Suprapubic skin (tissue), 4 donors: ENCODE results near the gene FBRS. TPM values are rescaled to one million over a fixed set of nuclear protein-coding genes. Genes with fewer than 3 reads are reported as not detected.

ENCODE experiments used
- DNase-seq, 2 donors: peaks; one replicate each; pipeline ENCODE4 v3.0.0-alpha.2; 2019; ENCODE audit warnings: low spot score in 2 of 2
- H3K27ac ChIP-seq: fragments of 200-600 bp; sonication (generic); one replicate; pipeline ENCODE4 v1.5.1; 2019
- H3K27me3 ChIP-seq: fragments of 200-600 bp; sonication (generic); one replicate; pipeline ENCODE4 v1.5.1; 2019
- H3K36me3 ChIP-seq: fragments of 200-600 bp; sonication (generic); one replicate; pipeline ENCODE4 v1.5.1; 2019
- H3K4me1 ChIP-seq: fragments of 200-600 bp; sonication (generic); one replicate; pipeline ENCODE4 v1.5.1; 2019
- H3K4me3 ChIP-seq: fragments of 200-600 bp; sonication (generic); one replicate; pipeline ENCODE4 v1.5.1; 2019; ENCODE audit warnings: mild to moderate bottlenecking
- H3K9me3 ChIP-seq: fragments of 200-600 bp; sonication (generic); one replicate; pipeline ENCODE4 v1.5.1; 2019
- EP300 ChIP-seq: sonication (generic); formaldehyde crosslinking; IDR thresholded peaks from one replicate; pipeline ENCODE4 v1.6.1; 2017; ENCODE audit warnings: antibody characterized with exemption
- POLR2A ChIP-seq, 2 donors: fragments of 450-650 bp; IDR thresholded peaks; one replicate each; pipeline ENCODE4 v1.6.1; 2017; ENCODE audit warnings: antibody characterized with exemption in 2 of 2, mild to moderate bottlenecking in 2 of 2, moderate library complexity in 2 of 2
- POLR2AphosphoS5 ChIP-seq, 3 donors: sonication (generic); formaldehyde crosslinking; IDR thresholded peaks; one replicate each; pipeline ENCODE4 v1.6.1; 2017; ENCODE audit warnings: antibody characterized with exemption in 3 of 3
- WGBS: methylation state at CpG from one replicate; pipeline ENCODE4 v1.1.5; 2018; 5-methylcytosine and 5-hydroxymethylcytosine counted together
- total RNA-seq, 4 donors: library from RNA; depleted of rRNA; stranded (reverse); fragments of >200 nt; gene quantifications; one replicate each; pipeline ENCODE4 v1.1.0, GENCODE V29; 2016
- TF ChIP-seq, protein P1 (sequence below), 2 donors: fragments of 200-600 bp in 1 of 2; fragments of 450-650 bp in 1 of 2; sonication (generic) in 1 of 2; IDR thresholded peaks; one replicate each; pipeline ENCODE4 v1.5.1; 2016 to 2019; ENCODE audit warnings: antibody characterized with exemption in 2 of 2, mild to moderate bottlenecking in 1 of 2, moderate library complexity in 1 of 2

FBRS gene
- total RNA-seq, 4 donors from 2014 or later, result 64.5 to 81.3 (median 73.1) TPM

- no peaks in the 10 kb centered on the region for H3K4me1 ChIP-seq
- peaks cover 99% of the 10 kb centered on the region for H3K36me3 ChIP-seq
- H3K27ac ChIP-seq, result no peak overlapping the region
- no peak for TF ChIP-seq POLR2AphosphoS5 (IDR thresholded peaks at IDR 0.05)
- TF ChIP-seq EP300, result no peak
- TF ChIP-seq, protein P1, sequence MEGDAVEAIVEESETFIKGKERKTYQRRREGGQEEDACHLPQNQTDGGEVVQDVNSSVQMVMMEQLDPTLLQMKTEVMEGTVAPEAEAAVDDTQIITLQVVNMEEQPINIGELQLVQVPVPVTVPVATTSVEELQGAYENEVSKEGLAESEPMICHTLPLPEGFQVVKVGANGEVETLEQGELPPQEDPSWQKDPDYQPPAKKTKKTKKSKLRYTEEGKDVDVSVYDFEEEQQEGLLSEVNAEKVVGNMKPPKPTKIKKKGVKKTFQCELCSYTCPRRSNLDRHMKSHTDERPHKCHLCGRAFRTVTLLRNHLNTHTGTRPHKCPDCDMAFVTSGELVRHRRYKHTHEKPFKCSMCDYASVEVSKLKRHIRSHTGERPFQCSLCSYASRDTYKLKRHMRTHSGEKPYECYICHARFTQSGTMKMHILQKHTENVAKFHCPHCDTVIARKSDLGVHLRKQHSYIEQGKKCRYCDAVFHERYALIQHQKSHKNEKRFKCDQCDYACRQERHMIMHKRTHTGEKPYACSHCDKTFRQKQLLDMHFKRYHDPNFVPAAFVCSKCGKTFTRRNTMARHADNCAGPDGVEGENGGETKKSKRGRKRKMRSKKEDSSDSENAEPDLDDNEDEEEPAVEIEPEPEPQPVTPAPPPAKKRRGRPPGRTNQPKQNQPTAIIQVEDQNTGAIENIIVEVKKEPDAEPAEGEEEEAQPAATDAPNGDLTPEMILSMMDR (IDR thresholded peaks at IDR 0.05), result no peak
- TF ChIP-seq POLR2A (IDR thresholded peaks at IDR 0.05), result no peak
- H3K4me3 ChIP-seq, result no peak overlapping the region
- no peaks in the 10 kb centered on the region for H3K9me3 ChIP-seq
- H3K27me3 ChIP-seq, result no peaks in the 10 kb centered on the region
- DNase-seq, result no peak
- WGBS, result 100% methylated on average over 1 of the region's 1 CpG
Measured at GRCh38 chr16:30711712-30712111, 53.5 kb downstream of the FBRS start.

GRCh38 chr16:30715750-30716445 lies 57.7 kb downstream of the FBRS start:
- WGBS, result 87% methylated on average over 17 of the region's 17 CpGs
- no peaks in the 10 kb centered on the region for H3K4me1 ChIP-seq
- H3K36me3 ChIP-seq, result peaks cover 97% of the 10 kb centered on the region
- H3K9me3 ChIP-seq, result no peaks in the 10 kb centered on the region
- no peak for DNase-seq
- H3K27me3 ChIP-seq, result no peaks in the 10 kb centered on the region
- TF ChIP-seq, protein P1 (IDR thresholded peaks at IDR 0.05), result no peak
- TF ChIP-seq POLR2AphosphoS5 (IDR thresholded peaks at IDR 0.05) (no peak), POLR2A (IDR thresholded peaks at IDR 0.05) (no peak), EP300 (no peak)
- no peak overlapping the region for H3K27ac ChIP-seq
- no peak overlapping the region for H3K4me3 ChIP-seq

GRCh38 chr16:30720086-30720485 lies 61.9 kb downstream of the FBRS start:
- WGBS, result 93% methylated on average over 11 of the region's 11 CpGs
- H3K9me3 ChIP-seq, result no peaks in the 10 kb centered on the region
- H3K27ac ChIP-seq, result no peak overlapping the region
- H3K4me3 ChIP-seq, result no peak overlapping the region
- no peak for DNase-seq
- H3K36me3 ChIP-seq, result peaks cover 97% of the 10 kb centered on the region
- H3K27me3 ChIP-seq, result no peaks in the 10 kb centered on the region
- TF ChIP-seq POLR2A (IDR thresholded peaks at IDR 0.05) (no peak), EP300 (no peak), POLR2AphosphoS5 (IDR thresholded peaks at IDR 0.05) (no peak)
- TF ChIP-seq, protein P1 (IDR thresholded peaks at IDR 0.05), result no peak
- no peaks in the 10 kb centered on the region for H3K4me1 ChIP-seq

Other genes starting within 250 kb of the FBRS start
- 10 to 100 TPM; 17.2 to 26.0 (median 20.0) TPM for gene DCTPP1, start 228.4 kb upstream of the FBRS start, total RNA-seq
- 10 to 100 TPM; 16.8 to 26.2 (median 22.2) TPM for gene SEPHS2, start 212.6 kb upstream of the FBRS start, total RNA-seq
- 1 to 10 TPM in 2 of 4 donors, under 1 TPM in 2; 0.47 to 4.3 (median 1.9) TPM for gene ITGAL, start 185.7 kb upstream of the FBRS start, total RNA-seq
- 10 to 100 TPM; 30.5 to 41.3 (median 36.6) TPM for gene ZNF768, start 131.9 kb upstream of the FBRS start, total RNA-seq
- gene ZNF747, start 123.6 kb upstream of the FBRS start, total RNA-seq, result 10 to 100 TPM in 3 of 4 donors, 1 to 10 TPM in 1; 9.4 to 15.4 (median 11.5) TPM
- gene ZNF764, start 100.1 kb upstream of the FBRS start, total RNA-seq, result 10 to 100 TPM in 1 of 4 donors, 1 to 10 TPM in 3; 5.5 to 10.5 (median 8.7) TPM
- 10 to 100 TPM in 3 of 4 donors, 1 to 10 TPM in 1; 9.9 to 33.0 (median 20.0) TPM for gene ZNF688, start 86.7 kb upstream of the FBRS start, total RNA-seq
- gene ZNF785, start 72.7 kb upstream of the FBRS start, total RNA-seq, result 10 to 100 TPM in 3 of 4 donors, 1 to 10 TPM in 1; 9.8 to 24.5 (median 11.2) TPM
- 10 to 100 TPM in 1 of 4 donors, 1 to 10 TPM in 3; 5.3 to 11.2 (median 6.0) TPM for gene ZNF689, start 48.0 kb upstream of the FBRS start, total RNA-seq
- gene PRR14, start 7.5 kb upstream of the FBRS start, total RNA-seq, result 10 to 100 TPM; 56.7 to 68.8 (median 62.1) TPM
- gene SRCAP, start 40.7 kb downstream of the FBRS start, total RNA-seq, result 10 to 100 TPM; 42.9 to 50.0 (median 44.6) TPM
- gene PHKG2, start 90.0 kb downstream of the FBRS start, total RNA-seq, result 10 to 100 TPM; 24.8 to 54.9 (median 36.1) TPM
- 1 to 10 TPM; 3.8 to 6.7 (median 5.0) TPM for gene CFAP119, start 103.6 kb downstream of the FBRS start, total RNA-seq
- gene RNF40, start 103.9 kb downstream of the FBRS start, total RNA-seq, result 10 to 100 TPM; 65.6 to 89.7 (median 76.5) TPM
- gene ZNF629, start 128.8 kb downstream of the FBRS start, total RNA-seq, result 10 to 100 TPM; 11.5 to 22.9 (median 16.1) TPM
- 10 to 100 TPM; 32.3 to 47.2 (median 43.9) TPM for gene BCL7C, start 235.6 kb downstream of the FBRS start, total RNA-seq
- gene CTF1, start 238.2 kb downstream of the FBRS start, total RNA-seq, result 1 to 10 TPM in 1 of 4 donors, under 1 TPM in 3; 0.30 to 1.3 (median 0.71) TPM